Skeletal muscle cell (primary cell): ENCODE results near the gene HEPN1.
A peak's percentile ranks its signal among the peaks of the same experiment; 100 is the strongest.

Experiments
- DNase-seq: peaks from one replicate; pipeline ENCODE4 v3.0.0-alpha.2; 2010; ENCODE audit warnings: low read depth
- H3K4me3 ChIP-seq: 2 replicates; pipeline ENCODE4 v1.5.1; 2011; ENCODE audit warnings: low read depth, mild to moderate bottlenecking, control low read depth, low read length, moderate library complexity

HEPN1 gene

DNA sequence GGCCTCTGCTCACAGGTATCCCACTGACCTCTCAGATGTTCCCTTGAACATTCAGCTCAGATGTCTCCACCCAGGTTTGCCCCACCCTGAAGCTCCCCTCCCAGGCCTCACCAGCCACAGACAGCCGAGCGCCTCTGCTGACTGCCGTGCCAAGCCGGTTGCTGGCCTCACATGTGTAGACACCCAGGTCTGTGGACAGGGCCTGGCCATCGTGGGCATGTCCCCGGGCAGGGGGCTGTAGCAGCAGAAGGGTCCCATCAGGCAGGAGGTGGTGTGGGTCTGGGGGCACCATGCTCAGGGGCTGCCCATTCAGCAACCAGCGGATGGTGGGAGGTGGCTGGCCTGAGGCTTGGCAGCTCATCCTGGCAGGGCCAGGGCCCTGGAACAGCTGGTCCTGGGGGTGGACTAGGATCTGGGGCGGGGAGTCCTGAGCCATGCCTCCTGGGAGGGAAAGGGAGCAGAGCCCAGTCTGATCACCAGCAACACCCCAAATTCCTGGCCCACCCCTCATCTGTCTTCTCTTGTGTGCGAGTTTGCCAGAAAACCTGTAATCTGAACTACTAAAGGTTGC, 22.1 kb upstream of the HEPN1 start:
- H3K4me3 ChIP-seq = no peak overlapping the region
- DNase-seq = no peak

- DNase-seq = no peak
- H3K4me3 ChIP-seq = no peak within 1 kb of the TSS
These were observed 21.3 kb upstream of the HEPN1 start, which contains the start of gene ROBO4 for GRCh38 chr11:124897674-124898262. Gene ROBO4 (minus strand): TSS chr11:124897865. CDS start chr11:124897795, 70 bp downstream.

GRCh38 chr11:124898263-124898680, 20.8 kb upstream of the HEPN1 start:
- no peak overlapping the region for H3K4me3 ChIP-seq
- DNase-seq = peak; percentile 75

GRCh38 chr11:124898711-124899110, 20.3 kb upstream of the HEPN1 start:
- no peak overlapping the region for H3K4me3 ChIP-seq
- DNase-seq = peak; percentile 44

DNA sequence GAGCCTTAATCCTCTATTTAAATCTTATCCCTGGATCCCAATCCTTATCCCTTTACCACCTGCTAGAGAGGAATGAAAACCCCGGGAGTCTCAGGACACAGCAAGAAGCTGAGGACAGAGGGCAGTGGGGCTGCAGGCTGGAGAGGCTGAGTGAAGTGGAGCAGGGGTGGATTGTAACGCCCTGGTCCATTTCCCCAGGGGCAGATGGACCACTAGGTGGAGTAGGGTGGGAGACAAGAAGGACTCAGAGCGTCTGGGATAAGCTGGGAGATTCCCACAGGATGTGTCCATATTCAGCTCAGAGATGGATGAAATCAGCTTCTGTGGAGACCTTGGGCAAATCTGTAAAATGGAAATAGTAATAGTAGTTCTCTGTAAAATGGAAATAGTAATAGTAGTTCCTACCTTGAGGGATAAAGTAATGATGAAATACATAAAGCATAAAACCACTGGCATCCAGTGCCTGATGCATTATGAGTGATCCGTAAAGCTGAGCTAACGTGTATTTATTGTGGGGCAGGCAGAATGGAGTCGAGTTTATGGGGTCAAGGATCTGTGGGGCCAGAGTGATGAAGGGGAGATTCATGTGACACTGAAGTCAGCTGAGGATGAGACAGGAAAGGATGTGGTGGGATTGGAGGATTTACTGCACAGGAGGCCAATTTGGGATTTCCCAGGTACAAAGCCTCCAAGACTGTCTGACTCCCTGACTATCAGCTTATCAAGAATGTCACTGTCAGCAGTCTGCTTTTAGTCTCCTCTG, 19.5 kb upstream of the HEPN1 start:
- H3K4me3 ChIP-seq = no peak overlapping the region
- DNase-seq = no peak

- no peak overlapping the region for H3K4me3 ChIP-seq
- DNase-seq = peak; percentile 68
These were observed 18.6 kb upstream of the HEPN1 start for GRCh38 chr11:124900464-124900863.

GRCh38 chr11:124902616-124903015, 16.4 kb upstream of the HEPN1 start:
- H3K4me3 ChIP-seq = no peak overlapping the region
- DNase-seq = no peak

DNA sequence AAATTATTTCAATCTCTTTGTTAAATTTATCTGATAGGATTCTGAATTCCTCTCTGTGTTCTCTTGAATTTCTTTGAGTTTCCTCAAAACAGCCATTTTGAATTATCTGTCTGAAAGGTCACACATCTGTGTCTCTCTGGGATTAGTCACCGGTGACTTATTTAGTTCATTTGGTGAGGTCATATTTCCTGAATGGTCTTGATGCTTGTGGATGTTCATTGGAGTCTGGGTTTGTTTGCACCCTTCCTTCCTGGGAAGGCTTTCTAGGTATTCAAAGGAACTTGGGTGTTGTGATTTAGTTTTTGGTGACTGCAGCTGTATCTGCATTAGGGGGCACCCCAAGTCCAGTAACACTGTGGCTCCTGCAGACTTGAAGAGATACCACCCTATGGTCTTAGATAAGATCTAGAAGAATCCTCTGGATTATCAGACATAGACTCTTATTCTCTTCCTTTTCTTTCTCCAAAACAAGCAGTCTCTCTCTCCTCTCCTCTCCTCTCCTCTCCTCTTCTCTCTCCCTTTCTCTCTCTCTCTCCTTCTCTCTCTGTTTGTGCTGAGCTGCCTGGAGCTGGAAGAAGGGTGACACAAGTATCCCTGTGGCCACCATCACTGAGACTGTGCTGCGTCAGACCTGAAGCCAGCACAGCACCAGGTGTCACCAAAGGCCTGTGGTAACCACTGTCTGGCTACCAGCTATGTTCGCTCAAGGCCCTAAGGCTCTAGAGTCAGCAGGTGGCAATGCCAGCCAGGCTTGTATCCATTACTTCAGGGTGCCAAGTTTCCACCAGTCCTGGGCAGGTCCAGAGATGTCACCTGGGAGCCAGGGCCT, 3.3 kb upstream of the HEPN1 start:
- no peak overlapping the region for H3K4me3 ChIP-seq
- no peak for DNase-seq

DNA sequence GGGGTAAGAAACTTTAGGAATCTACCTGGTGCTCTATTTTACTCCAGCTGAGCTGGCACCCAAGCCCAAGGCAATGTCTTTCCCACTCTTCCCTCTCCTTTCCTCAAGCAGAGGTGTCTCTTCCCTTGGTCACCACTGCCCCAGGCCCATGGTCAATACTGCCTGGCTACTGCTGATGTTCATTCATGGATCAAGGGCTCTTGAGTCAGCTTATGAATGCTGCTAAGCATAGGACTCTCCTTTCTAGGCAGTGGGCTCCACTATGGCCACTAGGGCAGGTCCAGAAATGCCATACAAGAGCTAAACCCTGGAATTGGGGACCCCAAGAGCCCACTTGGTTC, 2.7 kb upstream of the HEPN1 start:
- DNase-seq = no peak
- H3K4me3 ChIP-seq = no peak overlapping the region

DNA sequence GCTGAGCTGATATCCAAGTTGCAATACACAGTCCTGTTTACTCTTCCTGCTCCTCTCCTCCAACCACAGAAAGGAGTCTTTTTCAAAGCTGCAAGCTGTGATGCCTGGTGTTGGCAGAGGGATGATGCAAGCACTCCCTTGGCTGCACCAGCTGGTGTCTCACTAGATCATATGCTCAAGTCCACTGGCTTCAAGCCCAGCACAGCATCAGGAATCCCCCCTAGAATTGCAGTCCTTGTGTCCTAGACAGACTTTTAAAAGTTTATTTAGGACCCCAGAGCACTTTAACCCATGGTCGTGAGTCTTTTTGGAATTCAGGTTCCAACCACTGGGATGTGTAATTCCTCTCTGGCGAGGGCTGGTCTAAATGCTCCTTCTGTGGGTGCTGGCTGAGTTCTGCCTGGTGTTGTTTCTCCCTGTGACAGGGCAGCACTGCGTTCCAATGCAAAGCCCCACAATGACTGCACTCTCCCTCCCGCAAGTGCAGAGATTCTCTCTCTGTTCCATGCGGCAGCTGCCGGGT, 1.9 kb upstream of the HEPN1 start:
- DNase-seq = peak; percentile 57
- no peak overlapping the region for H3K4me3 ChIP-seq

- no peak overlapping the region for H3K4me3 ChIP-seq
- no peak for DNase-seq
These were observed 848 bp downstream of the HEPN1 start for GRCh38 chr11:124919898-124920297.

DNA sequence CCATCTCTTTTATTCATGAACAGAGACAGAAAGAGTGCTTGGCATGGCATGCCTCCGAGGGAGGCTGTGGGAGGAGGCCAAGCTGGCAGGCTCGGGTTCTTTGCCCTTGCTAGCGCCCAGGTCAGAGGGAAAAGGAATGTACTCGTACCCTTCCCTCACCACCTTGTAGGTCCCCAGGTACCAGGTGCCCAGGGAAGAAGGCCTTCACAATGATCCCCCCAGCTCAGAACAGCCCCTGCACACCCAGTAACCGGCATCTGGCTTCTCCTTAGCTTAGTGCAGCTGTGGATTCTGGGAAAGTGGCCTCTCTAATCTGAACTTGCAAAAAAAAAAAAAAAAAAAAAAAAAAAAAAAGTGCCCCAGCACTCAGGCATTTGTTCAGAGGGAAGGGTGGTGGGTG, 1.3 kb downstream of the HEPN1 start:
- no peak for DNase-seq
- H3K4me3 ChIP-seq = no peak overlapping the region

- DNase-seq = no peak
- peak overlapping the region; percentile 47 for H3K4me3 ChIP-seq
These were observed 2.0 kb downstream of the HEPN1 start for GRCh38 chr11:124920870-124921609.

DNA sequence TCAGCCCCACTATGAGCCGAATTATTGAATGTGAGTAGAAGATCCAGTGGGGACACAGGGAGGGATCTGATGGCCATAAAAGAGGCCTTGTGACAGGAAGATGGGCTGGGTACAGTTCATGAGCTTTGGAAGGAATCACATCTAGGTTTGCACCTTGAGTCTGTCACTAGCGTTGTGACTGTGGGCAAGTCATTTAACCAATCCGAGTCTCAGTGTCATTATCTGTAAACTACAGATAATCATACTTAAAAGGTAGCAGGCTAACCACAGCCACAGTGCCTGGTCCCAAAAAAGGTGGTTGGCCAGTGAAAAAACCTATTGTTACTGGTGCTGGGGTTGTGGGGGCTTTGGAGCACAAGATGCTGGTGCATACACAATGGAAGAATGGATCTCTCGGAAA, 3.8 kb downstream of the HEPN1 start:
- no peak for DNase-seq
- H3K4me3 ChIP-seq = no peak overlapping the region

DNA sequence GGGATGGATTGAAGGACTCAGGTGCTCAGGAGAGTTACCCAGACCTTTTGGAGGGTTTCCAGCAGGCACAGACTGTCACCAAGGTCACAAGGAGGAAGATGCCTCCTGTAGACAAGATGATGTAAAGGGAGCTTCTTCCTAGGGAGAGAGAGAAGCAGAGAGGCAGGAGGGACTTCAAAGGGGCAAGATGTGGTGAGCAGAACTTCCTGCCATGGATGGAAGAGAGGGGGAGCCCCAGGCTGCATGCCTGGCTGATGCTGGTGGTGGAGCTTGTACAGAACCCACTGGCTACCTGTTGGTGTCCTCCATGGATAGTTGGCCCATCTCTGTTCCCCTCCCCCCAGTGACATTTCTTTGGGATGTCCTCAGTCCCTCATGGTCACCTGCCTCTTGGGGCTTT, 4.2 kb downstream of the HEPN1 start:
- no peak for DNase-seq
- no peak overlapping the region for H3K4me3 ChIP-seq

GRCh38 chr11:124928942-124929665, 10.1 kb downstream of the HEPN1 start:
- no peak overlapping the region for H3K4me3 ChIP-seq
- no peak for DNase-seq

DNA sequence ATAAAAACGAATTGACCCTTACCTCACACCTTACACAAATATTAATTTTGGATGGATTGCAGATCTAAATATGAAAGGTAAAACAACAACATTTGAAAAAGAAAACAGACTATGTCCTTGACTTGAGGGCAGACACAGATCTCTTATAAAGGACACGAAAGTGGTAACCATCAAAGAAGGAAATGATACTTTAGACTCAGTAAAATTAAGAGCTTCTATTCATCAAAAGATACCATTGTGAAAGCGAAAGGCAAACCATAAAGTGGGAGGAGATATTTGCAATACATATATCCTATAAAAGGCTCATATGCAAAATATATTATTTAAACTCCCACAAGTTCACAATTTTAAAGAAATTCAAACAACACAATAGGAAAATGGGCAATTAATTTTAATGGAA, 11.7 kb downstream of the HEPN1 start:
- no peak for DNase-seq
- H3K4me3 ChIP-seq = no peak overlapping the region

GRCh38 chr11:124934862-124935547, 16.0 kb downstream of the HEPN1 start:
- no peak overlapping the region for H3K4me3 ChIP-seq
- peak; percentile 84 for DNase-seq
